HEK293 (cell line): ENCODE data around the gene NFE2L3.
"Not testable (repeated sequence)": the region's sequence is repeated elsewhere in the genome, so short reads cannot be mapped to it uniquely, and the experiment has no call there.

ENCODE experiments used
- CTCF ChIA-PET: fragments of 350-600 bp; formaldehyde crosslinking; extraction: SDS; loops from one replicate; lab custom pipeline; 2021; ENCODE audit warnings: antibody characterized with exemption; lab: Yijun Ruan, JAX
- POLR2A ChIA-PET: fragments of 300-600 bp; formaldehyde crosslinking; extraction: SDS; loops from one replicate; lab custom pipeline; 2020; ENCODE audit warnings: antibody characterized with exemption, inconsistent platforms; lab: Yijun Ruan, JAX
- H3K27ac ChIP-seq: fragments of 200-500 bp; sonication (Bioruptor generic); 2 replicates; pipeline ENCODE4 v1.5.1; 2014; ENCODE audit warnings: low read depth, low read length, control low read depth, inconsistent platforms; ENCODE audit errors: extremely low read depth
- H3K36me3 ChIP-seq, 2 experiments: fragments of 200-500 bp in 1 of 2; sonication (Bioruptor generic) in 1 of 2; 1 replicate in 1 of 2; 2 replicates in 1 of 2; pipeline ENCODE4 v1.5.1; 2014 to 2017; ENCODE audit warnings: inconsistent platforms in 2 of 2, low read length in 2 of 2; ENCODE audit not compliant: control insufficient read depth in 2 of 2, insufficient read depth in 1 of 2
- H3K4me1 ChIP-seq: fragments of 200-500 bp; sonication (Bioruptor generic); 2 replicates; pipeline ENCODE4 v1.5.1; 2014; ENCODE audit warnings: mild to moderate bottlenecking, low read length, inconsistent platforms; ENCODE audit not compliant: control insufficient read depth, insufficient read depth
- H3K4me3 ChIP-seq: 2 replicates; pipeline ENCODE4 v1.5.1; 2011; ENCODE audit warnings: low read depth, mild to moderate bottlenecking, control low read depth, low read length, moderate library complexity
- H3K9me3 ChIP-seq: fragments of 200-500 bp; sonication (Bioruptor generic); 2 replicates; pipeline ENCODE4 v1.5.1; 2014; ENCODE audit warnings: low read depth, low read length, inconsistent platforms; ENCODE audit not compliant: control insufficient read depth, insufficient read depth
- YY1 ChIP-seq: fragments of 450-650 bp; formaldehyde crosslinking; IDR thresholded peaks from 2 replicates; pipeline ENCODE4 v1.5.1; 2018; ENCODE audit warnings: missing biosample characterization, missing genetic modification characterization
- ZFHX2 ChIP-seq: fragments of 450-650 bp; formaldehyde crosslinking; conservative IDR thresholded peaks from 2 replicates; pipeline ENCODE4 v1.5.1; 2016; ENCODE audit warnings: missing biosample characterization, missing genetic modification characterization
- ZNF146 ChIP-seq: fragments of 450-650 bp; formaldehyde crosslinking; IDR thresholded peaks from 2 replicates; pipeline ENCODE4 v1.5.1; 2016; ENCODE audit warnings: missing biosample characterization, missing genetic modification characterization
- ZNF37A ChIP-seq: fragments of 450-650 bp; IDR thresholded peaks from 2 replicates; pipeline ENCODE4 v1.5.1; 2018; ENCODE audit warnings: missing biosample characterization, missing genetic modification characterization
- ZNF48 ChIP-seq: fragments of 450-650 bp; formaldehyde crosslinking; IDR thresholded peaks from 2 replicates; pipeline ENCODE4 v1.5.1; 2016; ENCODE audit warnings: missing biosample characterization, missing genetic modification characterization
- ZNF510 ChIP-seq: fragments of 450-650 bp; formaldehyde crosslinking; IDR thresholded peaks from 2 replicates; pipeline ENCODE4 v1.5.1; 2018; ENCODE audit warnings: mild to moderate bottlenecking, missing genetic modification characterization, missing biosample characterization; ENCODE audit not compliant: insufficient replicate concordance
- ZNF549 ChIP-seq: fragments of 450-650 bp; IDR thresholded peaks from 2 replicates; pipeline ENCODE4 v1.5.1; 2018; ENCODE audit warnings: missing biosample characterization, missing genetic modification characterization, mild to moderate bottlenecking, inconsistent platforms, moderate library complexity
- ZNF792 ChIP-seq: fragments of 450-650 bp; formaldehyde crosslinking; IDR thresholded peaks from 2 replicates; pipeline ENCODE4 v1.5.1; 2016; ENCODE audit warnings: missing biosample characterization, missing genetic modification characterization
- TF ChIP-seq, protein P1 (sequence below): fragments of 450-650 bp; formaldehyde crosslinking; IDR thresholded peaks from 2 replicates; pipeline ENCODE4 v1.5.1; 2016; ENCODE audit warnings: missing biosample characterization, missing genetic modification characterization
- TF ChIP-seq, protein P2 (sequence below): fragments of 450-650 bp; formaldehyde crosslinking; IDR thresholded peaks from 2 replicates; pipeline ENCODE4 v1.5.1; 2016; ENCODE audit warnings: missing biosample characterization, missing genetic modification characterization
- TF ChIP-seq, protein P3 (sequence below): fragments of 450-650 bp; formaldehyde crosslinking; IDR thresholded peaks from 2 replicates; pipeline ENCODE4 v1.5.1; 2016; ENCODE audit warnings: missing biosample characterization, missing genetic modification characterization
- TF ChIP-seq, protein P4 (sequence below): fragments of 450-650 bp; formaldehyde crosslinking; IDR thresholded peaks from 2 replicates; pipeline ENCODE4 v1.5.1; 2016; ENCODE audit warnings: missing biosample characterization, missing genetic modification characterization, low read depth
- TF ChIP-seq, protein P5 (sequence below): fragments of 450-650 bp; formaldehyde crosslinking; IDR thresholded peaks from 2 replicates; pipeline ENCODE4 v1.5.1; 2016; ENCODE audit warnings: missing biosample characterization, missing genetic modification characterization

NFE2L3 gene

DNA sequence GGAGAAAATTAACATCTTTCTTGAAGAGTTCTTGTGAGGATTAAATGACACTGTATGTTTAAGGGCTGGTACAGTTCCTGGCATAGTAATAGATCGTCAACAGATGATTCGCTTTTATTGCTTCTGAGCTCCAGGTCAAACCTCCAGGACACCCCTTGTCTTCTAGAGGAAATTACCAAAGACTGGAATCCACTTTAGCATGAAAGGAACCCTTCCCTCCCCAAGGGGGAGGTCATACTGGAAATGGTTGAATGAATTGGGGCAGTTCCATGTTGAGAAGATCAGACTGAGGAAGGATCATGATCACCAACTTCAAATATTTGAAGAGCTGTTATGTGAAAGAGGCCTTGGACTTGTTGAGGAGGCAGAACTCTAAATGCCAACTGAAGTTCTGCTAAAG is 8.9 kb downstream of the NFE2L3 start (continued):
- TF ChIP-seq, protein P1, sequence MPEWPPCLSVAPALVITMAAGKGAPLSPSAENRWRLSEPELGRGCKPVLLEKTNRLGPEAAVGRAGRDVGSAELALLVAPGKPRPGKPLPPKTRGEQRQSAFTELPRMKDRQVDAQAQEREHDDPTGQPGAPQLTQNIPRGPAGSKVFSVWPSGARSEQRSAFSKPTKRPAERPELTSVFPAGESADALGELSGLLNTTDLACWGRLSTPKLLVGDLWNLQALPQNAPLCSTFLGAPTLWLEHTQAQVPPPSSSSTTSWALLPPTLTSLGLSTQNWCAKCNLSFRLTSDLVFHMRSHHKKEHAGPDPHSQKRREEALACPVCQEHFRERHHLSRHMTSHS (tag by site-specific recombination), result no peak
- TF ChIP-seq ZNF549 (tag by site-specific recombination), result no peak
- TF ChIP-seq ZNF48 (tag by site-specific recombination), result no peak
- no peak for TF ChIP-seq ZNF792
- TF ChIP-seq, protein P2, sequence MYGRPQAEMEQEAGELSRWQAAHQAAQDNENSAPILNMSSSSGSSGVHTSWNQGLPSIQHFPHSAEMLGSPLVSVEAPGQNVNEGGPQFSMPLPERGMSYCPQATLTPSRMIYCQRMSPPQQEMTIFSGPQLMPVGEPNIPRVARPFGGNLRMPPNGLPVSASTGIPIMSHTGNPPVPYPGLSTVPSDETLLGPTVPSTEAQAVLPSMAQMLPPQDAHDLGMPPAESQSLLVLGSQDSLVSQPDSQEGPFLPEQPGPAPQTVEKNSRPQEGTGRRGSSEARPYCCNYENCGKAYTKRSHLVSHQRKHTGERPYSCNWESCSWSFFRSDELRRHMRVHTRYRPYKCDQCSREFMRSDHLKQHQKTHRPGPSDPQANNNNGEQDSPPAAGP, result no peak
- TF ChIP-seq, protein P3, sequence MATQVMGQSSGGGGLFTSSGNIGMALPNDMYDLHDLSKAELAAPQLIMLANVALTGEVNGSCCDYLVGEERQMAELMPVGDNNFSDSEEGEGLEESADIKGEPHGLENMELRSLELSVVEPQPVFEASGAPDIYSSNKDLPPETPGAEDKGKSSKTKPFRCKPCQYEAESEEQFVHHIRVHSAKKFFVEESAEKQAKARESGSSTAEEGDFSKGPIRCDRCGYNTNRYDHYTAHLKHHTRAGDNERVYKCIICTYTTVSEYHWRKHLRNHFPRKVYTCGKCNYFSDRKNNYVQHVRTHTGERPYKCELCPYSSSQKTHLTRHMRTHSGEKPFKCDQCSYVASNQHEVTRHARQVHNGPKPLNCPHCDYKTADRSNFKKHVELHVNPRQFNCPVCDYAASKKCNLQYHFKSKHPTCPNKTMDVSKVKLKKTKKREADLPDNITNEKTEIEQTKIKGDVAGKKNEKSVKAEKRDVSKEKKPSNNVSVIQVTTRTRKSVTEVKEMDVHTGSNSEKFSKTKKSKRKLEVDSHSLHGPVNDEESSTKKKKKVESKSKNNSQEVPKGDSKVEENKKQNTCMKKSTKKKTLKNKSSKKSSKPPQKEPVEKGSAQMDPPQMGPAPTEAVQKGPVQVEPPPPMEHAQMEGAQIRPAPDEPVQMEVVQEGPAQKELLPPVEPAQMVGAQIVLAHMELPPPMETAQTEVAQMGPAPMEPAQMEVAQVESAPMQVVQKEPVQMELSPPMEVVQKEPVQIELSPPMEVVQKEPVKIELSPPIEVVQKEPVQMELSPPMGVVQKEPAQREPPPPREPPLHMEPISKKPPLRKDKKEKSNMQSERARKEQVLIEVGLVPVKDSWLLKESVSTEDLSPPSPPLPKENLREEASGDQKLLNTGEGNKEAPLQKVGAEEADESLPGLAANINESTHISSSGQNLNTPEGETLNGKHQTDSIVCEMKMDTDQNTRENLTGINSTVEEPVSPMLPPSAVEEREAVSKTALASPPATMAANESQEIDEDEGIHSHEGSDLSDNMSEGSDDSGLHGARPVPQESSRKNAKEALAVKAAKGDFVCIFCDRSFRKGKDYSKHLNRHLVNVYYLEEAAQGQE (tag by site-specific recombination), result no peak
- no peak for TF ChIP-seq ZNF510 (tag by site-specific recombination)
- TF ChIP-seq ZNF37A, result no peak
- TF ChIP-seq, protein P4, sequence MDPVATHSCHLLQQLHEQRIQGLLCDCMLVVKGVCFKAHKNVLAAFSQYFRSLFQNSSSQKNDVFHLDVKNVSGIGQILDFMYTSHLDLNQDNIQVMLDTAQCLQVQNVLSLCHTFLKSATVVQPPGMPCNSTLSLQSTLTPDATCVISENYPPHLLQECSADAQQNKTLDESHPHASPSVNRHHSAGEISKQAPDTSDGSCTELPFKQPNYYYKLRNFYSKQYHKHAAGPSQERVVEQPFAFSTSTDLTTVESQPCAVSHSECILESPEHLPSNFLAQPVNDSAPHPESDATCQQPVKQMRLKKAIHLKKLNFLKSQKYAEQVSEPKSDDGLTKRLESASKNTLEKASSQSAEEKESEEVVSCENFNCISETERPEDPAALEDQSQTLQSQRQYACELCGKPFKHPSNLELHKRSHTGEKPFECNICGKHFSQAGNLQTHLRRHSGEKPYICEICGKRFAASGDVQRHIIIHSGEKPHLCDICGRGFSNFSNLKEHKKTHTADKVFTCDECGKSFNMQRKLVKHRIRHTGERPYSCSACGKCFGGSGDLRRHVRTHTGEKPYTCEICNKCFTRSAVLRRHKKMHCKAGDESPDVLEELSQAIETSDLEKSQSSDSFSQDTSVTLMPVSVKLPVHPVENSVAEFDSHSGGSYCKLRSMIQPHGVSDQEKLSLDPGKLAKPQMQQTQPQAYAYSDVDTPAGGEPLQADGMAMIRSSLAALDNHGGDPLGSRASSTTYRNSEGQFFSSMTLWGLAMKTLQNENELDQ (tag by site-specific recombination), result no peak

DNA sequence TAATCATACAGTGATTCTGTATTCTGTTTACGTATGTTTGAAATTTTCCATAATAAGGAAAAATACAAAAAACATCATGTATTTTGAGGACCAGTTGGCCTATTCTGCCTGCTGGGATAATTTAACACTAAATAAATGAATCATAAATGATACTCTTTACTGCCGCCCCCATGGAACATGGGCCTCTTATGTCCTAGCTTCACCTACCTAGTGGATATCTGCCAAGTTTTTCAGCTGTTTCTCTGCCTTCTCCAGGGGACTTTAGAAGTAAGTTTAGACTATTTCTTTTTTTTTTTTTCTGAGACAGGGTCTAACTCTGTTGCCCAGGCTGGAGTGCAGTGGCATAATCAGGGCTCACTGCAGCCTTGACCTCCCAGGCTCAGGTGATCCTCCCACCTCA is 10.4 kb downstream of the NFE2L3 start:
- H3K27ac ChIP-seq, result no peak overlapping the region
- H3K9me3 ChIP-seq, result no peaks in the 10 kb centered on the region
- H3K4me3 ChIP-seq, result no peak overlapping the region
- peaks cover 9% of the 10 kb centered on the region for H3K4me1 ChIP-seq
- CTCF ChIA-PET, result no interaction called here
- TF ChIP-seq ZFHX2 (tag by site-specific recombination) (0 out of 2 replicates have a peak, but pooled peaks have one; percentile 7), YY1 (tag by site-specific recombination) (no peak)
- POLR2A ChIA-PET, result no interaction called here
- H3K36me3 ChIP-seq, result no peaks in the 10 kb centered on the region

DNA sequence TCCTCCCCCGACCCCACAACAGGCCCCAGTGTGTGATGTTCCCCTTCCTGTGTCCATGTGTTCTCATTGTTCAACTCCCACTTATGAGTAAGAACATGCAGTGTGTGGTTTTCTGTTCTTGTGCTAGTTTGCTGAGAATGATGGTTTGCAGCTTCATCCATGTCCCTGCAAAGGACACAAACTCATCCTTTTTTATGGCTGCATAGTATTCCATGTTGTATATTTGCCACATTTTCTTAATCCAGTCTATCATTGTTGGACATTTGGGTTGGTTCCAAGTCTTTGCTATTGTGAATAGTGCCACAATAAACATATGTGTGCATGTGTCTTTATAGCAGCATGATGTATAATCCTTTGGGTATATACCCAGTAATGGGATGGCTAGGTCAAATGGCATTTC is 11.8 kb downstream of the NFE2L3 start:
- H3K27ac ChIP-seq, H3K4me1 ChIP-seq, CTCF ChIA-PET, POLR2A ChIA-PET, H3K9me3 ChIP-seq, H3K4me3 ChIP-seq, H3K36me3 ChIP-seq: not testable (repeated sequence)
- peak; percentile 94 for TF ChIP-seq ZNF146 (tag by site-specific recombination)
- TF ChIP-seq, protein P5, sequence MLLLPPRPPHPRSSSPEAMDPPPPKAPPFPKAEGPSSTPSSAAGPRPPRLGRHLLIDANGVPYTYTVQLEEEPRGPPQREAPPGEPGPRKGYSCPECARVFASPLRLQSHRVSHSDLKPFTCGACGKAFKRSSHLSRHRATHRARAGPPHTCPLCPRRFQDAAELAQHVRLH (tag by site-specific recombination), result peak; percentile 76; the same call in 1 of the 2 replicates
